Measurements from ENCODE around the gene PTPRM. TPM values are rescaled to one million over a fixed set of nuclear protein-coding genes. Genes with fewer than 3 reads are reported as not detected.
A peak's percentile ranks its signal among the peaks of the same experiment; 100 is the strongest.

PTPRM gene
- total RNA-seq, 4 donors from 2014 or later, result 170 to 198 (median 182) TPM

DNA sequence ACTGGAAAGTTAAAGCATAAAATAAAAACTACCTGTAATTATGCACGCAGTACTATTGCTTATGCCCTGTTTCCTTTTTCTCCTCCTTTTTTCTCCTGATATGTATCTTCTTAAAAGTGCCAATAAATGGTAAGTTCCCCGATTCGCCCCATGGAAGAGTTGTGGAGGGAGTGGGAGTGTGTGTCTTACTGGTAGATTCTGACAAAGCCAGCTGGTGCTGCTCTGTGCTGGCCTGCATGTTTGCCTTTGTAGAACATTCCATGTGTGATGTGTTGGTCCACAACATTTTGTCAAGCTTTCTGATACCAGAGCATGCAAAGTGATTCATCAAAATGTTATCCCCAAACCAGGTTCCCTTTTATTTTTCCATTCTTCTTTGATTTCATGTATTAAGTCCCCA lies 685.3 kb downstream of the PTPRM start:
- DNase-seq, result no peak
- no peak for TF ChIP-seq POLR2A (IDR thresholded peaks at IDR 0.05)
- TF ChIP-seq, protein P1, sequence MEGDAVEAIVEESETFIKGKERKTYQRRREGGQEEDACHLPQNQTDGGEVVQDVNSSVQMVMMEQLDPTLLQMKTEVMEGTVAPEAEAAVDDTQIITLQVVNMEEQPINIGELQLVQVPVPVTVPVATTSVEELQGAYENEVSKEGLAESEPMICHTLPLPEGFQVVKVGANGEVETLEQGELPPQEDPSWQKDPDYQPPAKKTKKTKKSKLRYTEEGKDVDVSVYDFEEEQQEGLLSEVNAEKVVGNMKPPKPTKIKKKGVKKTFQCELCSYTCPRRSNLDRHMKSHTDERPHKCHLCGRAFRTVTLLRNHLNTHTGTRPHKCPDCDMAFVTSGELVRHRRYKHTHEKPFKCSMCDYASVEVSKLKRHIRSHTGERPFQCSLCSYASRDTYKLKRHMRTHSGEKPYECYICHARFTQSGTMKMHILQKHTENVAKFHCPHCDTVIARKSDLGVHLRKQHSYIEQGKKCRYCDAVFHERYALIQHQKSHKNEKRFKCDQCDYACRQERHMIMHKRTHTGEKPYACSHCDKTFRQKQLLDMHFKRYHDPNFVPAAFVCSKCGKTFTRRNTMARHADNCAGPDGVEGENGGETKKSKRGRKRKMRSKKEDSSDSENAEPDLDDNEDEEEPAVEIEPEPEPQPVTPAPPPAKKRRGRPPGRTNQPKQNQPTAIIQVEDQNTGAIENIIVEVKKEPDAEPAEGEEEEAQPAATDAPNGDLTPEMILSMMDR (IDR thresholded peaks at IDR 0.05), result no peak
- no peak overlapping the region for H3K4me3 ChIP-seq (replicated peaks in 1 of 3)
- H3K9me3 ChIP-seq, result no peaks in the 10 kb centered on the region
- peaks cover 0 to 3% of the 10 kb centered on the region in 2 donors for H3K4me1 ChIP-seq
- H3K36me3 ChIP-seq, result no peaks in the 10 kb centered on the region
- intact Hi-C loops (cut with DNase I), result no loop called here
- H3K27me3 ChIP-seq, result no peaks in the 10 kb centered on the region
- WGBS, 2 donors, result 95% methylated on average over 3 of the region's 3 CpGs
- H3K27ac ChIP-seq, result no peak overlapping the region

DNA sequence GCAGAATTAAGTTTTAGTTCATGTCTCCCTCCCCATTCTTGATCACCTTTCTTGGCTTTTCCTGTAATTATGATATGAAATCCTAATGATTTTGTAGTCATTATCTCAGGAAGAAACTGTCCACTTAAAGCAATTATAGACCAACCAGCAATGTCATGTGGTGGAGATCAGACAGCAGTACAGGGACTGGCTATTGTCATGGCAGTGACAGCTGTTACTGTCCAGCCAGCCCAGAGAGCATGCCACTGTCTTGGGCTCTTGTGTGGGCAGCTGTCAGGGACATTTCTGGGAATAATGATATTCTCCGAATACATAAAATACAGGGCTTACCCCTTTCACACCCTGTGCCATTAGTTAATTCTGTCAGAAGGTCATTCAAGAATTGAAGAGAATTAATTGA lies 686.8 kb downstream of the PTPRM start:
- H3K4me3 ChIP-seq (replicated peaks in 1 of 3), result no peak overlapping the region
- peaks cover 0 to 17% of the 10 kb centered on the region in 2 donors for H3K4me1 ChIP-seq
- DNase-seq, result no peak
- no peaks in the 10 kb centered on the region for H3K9me3 ChIP-seq
- no peaks in the 10 kb centered on the region for H3K27me3 ChIP-seq
- no peaks in the 10 kb centered on the region for H3K36me3 ChIP-seq
- 95 to 97% methylated on average over 1 of the region's 1 CpG for WGBS, 2 donors
- intact Hi-C loops (cut with DNase I), result no loop called here
- TF ChIP-seq, protein P1 (IDR thresholded peaks at IDR 0.05), result no peak
- TF ChIP-seq POLR2A (IDR thresholded peaks at IDR 0.05), result no peak
- no peak overlapping the region for H3K27ac ChIP-seq

DNA sequence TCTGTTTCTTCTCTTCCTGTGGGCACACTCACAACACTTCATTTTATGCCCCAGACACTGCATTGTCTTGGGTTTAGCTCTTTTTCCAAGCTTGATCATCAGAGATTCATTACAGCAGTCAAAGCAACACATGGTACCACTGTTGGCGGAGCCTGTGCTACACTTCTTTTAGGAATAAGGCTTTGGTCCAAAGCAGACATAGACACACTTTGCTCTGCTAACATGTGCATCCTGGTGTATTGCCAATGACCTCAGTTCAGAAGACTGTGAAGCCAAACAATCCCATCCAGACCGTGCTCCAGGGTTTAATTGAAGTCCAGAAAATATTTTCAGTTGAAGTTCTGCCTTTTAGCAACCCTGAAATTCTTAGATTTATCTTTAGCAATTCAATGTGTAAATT lies 687.5 kb downstream of the PTPRM start:
- Histone ChIP-seq H3K27ac (no peak overlapping the region), H3K9me3 (no peaks in the 10 kb centered on the region), H3K4me3 (replicated peaks in 1 of 3) (no peak overlapping the region), H3K4me1 (peaks cover 0 to 18% of the 10 kb centered on the region in 2 donors), H3K36me3 (no peaks in the 10 kb centered on the region), H3K27me3 (no peaks in the 10 kb centered on the region)
- DNase-seq, result no peak
- TF ChIP-seq, protein P1 (IDR thresholded peaks at IDR 0.05), result no peak
- no peak for TF ChIP-seq POLR2A (IDR thresholded peaks at IDR 0.05)
- intact Hi-C loops (cut with DNase I), result no loop called here
- 63 to 70% methylated on average over 2 of the region's 2 CpGs for WGBS, 2 donors

DNA sequence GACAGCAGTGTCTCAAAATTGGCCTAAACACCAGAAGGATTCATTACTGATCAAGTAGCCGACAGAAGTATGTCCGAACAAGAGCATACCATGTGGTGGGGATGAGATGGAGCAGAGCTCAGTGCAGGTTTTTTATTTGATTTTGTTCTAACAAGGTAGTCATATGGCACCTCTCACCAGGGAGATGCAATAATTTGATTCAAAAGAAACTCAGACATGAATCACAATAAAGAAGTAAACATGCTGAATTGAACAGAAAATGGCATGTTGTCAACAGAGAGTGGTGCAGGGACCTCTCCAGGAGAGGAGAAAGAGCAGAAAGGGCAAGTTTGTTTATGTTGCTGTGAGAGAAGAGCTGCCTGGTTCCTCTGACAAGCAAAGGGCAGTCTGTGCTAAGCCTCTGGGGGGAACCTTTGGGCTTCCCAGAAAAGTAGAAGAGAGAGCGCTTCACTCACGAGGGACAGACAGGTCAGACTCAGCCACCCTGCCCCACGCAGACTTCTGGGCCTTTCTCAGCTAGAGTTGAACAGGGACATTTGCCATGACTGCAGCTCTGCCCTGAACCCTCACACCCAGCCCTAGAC lies 690.8 kb downstream of the PTPRM start:
- Histone ChIP-seq H3K4me3 (replicated peaks in 1 of 3) (no peak overlapping the region), H3K9me3 (no peaks in the 10 kb centered on the region), H3K27ac (peak overlapping the region; percentile 21 to 66 (median 61)), H3K36me3 (no peaks in the 10 kb centered on the region), H3K4me1 (peaks cover 0 to 30% of the 10 kb centered on the region in 2 donors), H3K27me3 (no peaks in the 10 kb centered on the region)
- intact Hi-C loops (cut with DNase I), result no loop called here
- no peak for TF ChIP-seq POLR2A (IDR thresholded peaks at IDR 0.05)
- TF ChIP-seq, protein P1 (IDR thresholded peaks at IDR 0.05), result peak in 2 of 6 experiments; percentile 11 to 17
- 63 to 73% methylated on average over 4 of the region's 5 CpGs for WGBS, 2 donors
- peak; percentile 44 for DNase-seq

DNA sequence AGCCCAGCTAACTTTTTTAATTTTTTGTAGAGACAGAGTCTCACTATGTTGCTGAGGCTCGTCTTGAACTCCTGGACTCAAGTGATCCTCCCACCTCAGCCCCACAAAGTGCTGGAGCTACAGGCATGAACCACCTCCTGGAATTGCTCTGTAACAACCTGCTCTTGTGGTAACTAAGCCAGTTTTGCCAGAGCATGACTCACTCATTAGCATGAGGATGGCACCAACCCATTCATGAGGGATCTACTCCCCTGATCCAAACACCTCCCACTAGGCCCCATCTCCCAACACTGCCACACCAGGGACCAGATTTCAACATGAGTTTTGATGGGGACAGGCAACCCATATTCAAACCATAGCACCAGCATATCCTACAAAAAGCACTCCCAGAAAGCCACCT lies 693.2 kb downstream of the PTPRM start:
- H3K36me3 ChIP-seq, result no peaks in the 10 kb centered on the region
- TF ChIP-seq, protein P1 (IDR thresholded peaks at IDR 0.05), result no peak
- no peak for TF ChIP-seq POLR2A (IDR thresholded peaks at IDR 0.05)
- no peak overlapping the region for H3K4me3 ChIP-seq (replicated peaks in 1 of 3)
- H3K4me1 ChIP-seq, result peaks cover 7 to 30% of the 10 kb centered on the region in 2 donors
- H3K27me3 ChIP-seq, result no peaks in the 10 kb centered on the region
- no peak for DNase-seq
- 91 to 100% methylated on average over 1 of the region's 1 CpG for WGBS, 2 donors
- intact Hi-C loops (cut with DNase I), result no loop called here
- H3K9me3 ChIP-seq, result no peaks in the 10 kb centered on the region
- peak overlapping the region in 1 of 3 donors; percentile 23 for H3K27ac ChIP-seq
